PC-3 (cell line): ENCODE results near the gene BOD1. TPM values are rescaled to one million over a fixed set of nuclear protein-coding genes. Genes with fewer than 3 reads are reported as not detected.
A peak's percentile ranks its signal among the peaks of the same experiment; 100 is the strongest.

ENCODE experiments used
- ATAC-seq: fragments of 200-7000 bp; cut with Tn5 transposase; 2 replicates; pipeline ENCODE4 v1.9.1; 2020; ENCODE audit warnings: mild to moderate bottlenecking, moderate library complexity
- BruUV-seq: library from RNA; stranded (reverse); fragments of 400-500 nt; replicated peaks from 2 replicates; lab custom pipeline; 2021; lab: Mats Ljungman, UMichigan
- CTCF ChIA-PET: fragments of 300-600 bp; sonication (Branson Sonifier 250); formaldehyde crosslinking; loops from one replicate; lab custom pipeline; 2022; ENCODE audit warnings: antibody characterized with exemption; lab: Charles Lee
- POLR2A ChIA-PET: fragments of 300-600 bp; sonication (Branson Sonifier 250); formaldehyde crosslinking; loops from one replicate; lab custom pipeline; 2022; ENCODE audit warnings: antibody characterized with exemption; ENCODE audit not compliant: unreplicated experiment; lab: Charles Lee
- DNase-seq: peaks from one replicate; pipeline ENCODE4 v3.0.0-alpha.2; 2015
- H2AFZ ChIP-seq: fragments of 300-600 bp; sonication (generic); 2 replicates; pipeline ENCODE4 v1.6.0; 2016; ENCODE audit warnings: antibody characterized with exemption, low read length
- H3F3A ChIP-seq: fragments of 300-600 bp; sonication (generic); one replicate; pipeline ENCODE4 v1.6.0; 2017; ENCODE audit warnings: antibody characterized with exemption, low read length, control low read depth, mild to moderate bottlenecking; ENCODE audit not compliant: unreplicated experiment
- H3K27ac ChIP-seq: fragments of 300-600 bp; sonication (generic); 2 replicates; pipeline ENCODE4 v1.5.1; 2016; ENCODE audit warnings: mild to moderate bottlenecking, low read length
- H3K27me3 ChIP-seq: fragments of 300-600 bp; sonication (generic); 2 replicates; pipeline ENCODE4 v1.6.1; 2016; ENCODE audit warnings: low read length, mixed read lengths
- H3K36me3 ChIP-seq: fragments of 300-600 bp; sonication (generic); 2 replicates; pipeline ENCODE4 v1.6.1; 2016; ENCODE audit warnings: low read depth, mixed run types, low read length, mixed read lengths
- H3K4me1 ChIP-seq: fragments of 300-600 bp; sonication (generic); 2 replicates; pipeline ENCODE4 v1.5.1; 2016; ENCODE audit warnings: low read length; ENCODE audit not compliant: insufficient read depth
- H3K4me2 ChIP-seq: fragments of 300-600 bp; sonication (generic); 2 replicates; pipeline ENCODE4 v1.6.0; 2016; ENCODE audit warnings: low read length
- H3K4me3 ChIP-seq: fragments of 300-600 bp; sonication (generic); 2 replicates; pipeline ENCODE4 v1.5.1; 2016; ENCODE audit warnings: mild to moderate bottlenecking, low read length, mixed read lengths
- H3K79me2 ChIP-seq: fragments of 300-600 bp; sonication (generic); 2 replicates; pipeline ENCODE4 v1.6.1; 2017; ENCODE audit warnings: low read length, mixed read lengths
- H3K9ac ChIP-seq: fragments of 300-600 bp; sonication (generic); 2 replicates; pipeline ENCODE4 v1.6.0; 2016; ENCODE audit warnings: mild to moderate bottlenecking, low read length
- H3K9me2 ChIP-seq: fragments of 300-600 bp; sonication (generic); replicated peaks from 2 replicates; pipeline ENCODE4 v1.6.1; 2016; ENCODE audit warnings: mixed run types, low read length, mixed read lengths
- H3K9me3 ChIP-seq: fragments of 300-600 bp; sonication (generic); 2 replicates; pipeline ENCODE4 v1.6.1; 2016; ENCODE audit warnings: low read length, mixed read lengths
- H4K20me1 ChIP-seq: fragments of 300-600 bp; sonication (generic); 2 replicates; pipeline ENCODE4 v1.6.1; 2016; ENCODE audit warnings: low read length, mixed read lengths
- CTCF ChIP-seq: fragments of 300-600 bp; sonication (generic); conservative IDR thresholded peaks from 2 replicates; pipeline ENCODE4 v1.5.1; 2017; ENCODE audit warnings: antibody characterized with exemption, low read depth, mild to moderate bottlenecking, low read length
- EZH2 ChIP-seq: fragments of 300-600 bp; sonication (generic); IDR thresholded peaks from one replicate; pipeline ENCODE4 v1.6.1; 2017; ENCODE audit warnings: antibody characterized with exemption, mild to moderate bottlenecking, low read length; ENCODE audit not compliant: unreplicated experiment
- EZH2phosphoT487 ChIP-seq: fragments of 300-600 bp; sonication (generic); IDR thresholded peaks from 2 replicates; pipeline ENCODE4 v1.6.1; 2018; ENCODE audit warnings: mild to moderate bottlenecking, antibody characterized with exemption, low read length, borderline replicate concordance
- intact Hi-C: fragments of 100-400 bp; cut with micrococcal nuclease; formaldehyde crosslinking; loops from 2 replicates; pipeline ENCODE4 v1.9.0; 2023
- total RNA-seq: library from RNA; depleted of rRNA; stranded (reverse); fragments of >200 nt; gene quantifications from 2 replicates; pipeline ENCODE4 v1.2.3, GENCODE V29; 2014

BOD1 gene
- total RNA-seq, 1 experiment from 2014 or later: 153 TPM

- H3K27ac ChIP-seq: peak overlapping the region; percentile 42
- H3K4me1 ChIP-seq: peaks cover 16% of the 10 kb centered on the region
- no peaks in the 10 kb centered on the region for H3K79me2 ChIP-seq
- intact Hi-C loops: no loop called here
- H3K9me2 ChIP-seq: no peaks in the 10 kb centered on the region
- no peak overlapping the region for H3K4me3 ChIP-seq
- DNase-seq: no peak
- no peak for ATAC-seq
- H3K9ac ChIP-seq: no peak overlapping the region
- CTCF ChIA-PET: no interaction called here
- no peaks in the 10 kb centered on the region for H4K20me1 ChIP-seq
- H3K9me3 ChIP-seq: no peaks in the 10 kb centered on the region
- TF ChIP-seq CTCF (no peak), EZH2phosphoT487 (no peak), EZH2 (no peak)
- H2AFZ ChIP-seq: peak overlapping the region; percentile 24; the same call in 1 of the 2 replicates
- BruUV-seq: no TSS peak
- H3K36me3 ChIP-seq: no peaks in the 10 kb centered on the region
- no peaks in the 10 kb centered on the region for H3K27me3 ChIP-seq
- H3K4me2 ChIP-seq: peak overlapping the region; percentile 26
- H3F3A ChIP-seq: no peaks in the 10 kb centered on the region
- POLR2A ChIA-PET: no interaction called here
Measured at GRCh38 chr5:173663352-173664153, 47.1 kb upstream of the BOD1 start.

- no peak for TF ChIP-seq EZH2phosphoT487
- TF ChIP-seq CTCF: no peak
- no peak for TF ChIP-seq EZH2
Measured at GRCh38 chr5:173662581-173663351, 46.3 kb upstream of the BOD1 start.

More at GRCh38 chr5:173662581-173663351, 46.3 kb upstream of the BOD1 start:
- Histone ChIP-seq H3K9me2 (no peaks in the 10 kb centered on the region), H3K36me3 (no peaks in the 10 kb centered on the region), H3K4me1 (peaks cover 16% of the 10 kb centered on the region), H3K27ac (peak overlapping the region; percentile 42), H3K27me3 (no peaks in the 10 kb centered on the region), H3K4me2 (peak overlapping the region; percentile 26), H3K9me3 (no peaks in the 10 kb centered on the region), H4K20me1 (no peaks in the 10 kb centered on the region), H3K9ac (no peak overlapping the region), H3F3A (no peaks in the 10 kb centered on the region), H3K4me3 (no peak overlapping the region), H3K79me2 (no peaks in the 10 kb centered on the region), H2AFZ (peak overlapping the region; percentile 24; the same call in 1 of the 2 replicates)
- DNase-seq: peak; percentile 86
- peak; percentile 75 for ATAC-seq
- BruUV-seq: no TSS peak
- intact Hi-C loops: no loop called here
- ChIA-PET POLR2A (no interaction called here), CTCF (interaction anchor here (0.5 kb wide), 1 partner anchor 518 kb away, joined by 3 read pairs; no protein-coding TSS in a partner anchor)
